K562 (cell line): ENCODE data around the gene IFNAR2. TPM values are rescaled to one million over a fixed set of nuclear protein-coding genes. Genes with fewer than 3 reads are reported as not detected.
A peak's percentile ranks its signal among the peaks of the same experiment; 100 is the strongest.

Source experiments
- ATAC-seq: fragments of 200-7000 bp; cut with Tn5 transposase; 3 replicates; pipeline ENCODE4 v1.9.1; 2020; ENCODE audit warnings: moderate library complexity
- BruUV-seq: library from RNA; stranded (reverse); fragments of 400-500 nt; replicated peaks from 2 replicates; lab custom pipeline; 2021; lab: Mats Ljungman, UMichigan
- CTCF ChIA-PET: fragments of 300-600 bp; formaldehyde crosslinking; extraction: SDS; loops from one replicate; lab custom pipeline; 2021; ENCODE audit warnings: low intra/inter-chr PET ratio; lab: Yijun Ruan, JAX
- POLR2A ChIA-PET: fragments of 300-600, 350-650 bp; sonication (Branson Sonifier 250); formaldehyde crosslinking; extraction: SDS; loops from one replicate; lab custom pipeline; 2021; ENCODE audit warnings: antibody characterized with exemption, inconsistent platforms; lab: Yijun Ruan, JAX
- DNase-seq, 4 experiments: peaks; one replicate each; pipeline versions ENCODE4 v3.0.0 to v3.0.0-alpha.2; 2011 to 2018; ENCODE audit warnings: low spot score in 3 of 4, mixed read lengths in 3 of 4; ENCODE audit errors: extremely low read depth in 1 of 4
- FAIRE-seq: peaks from 2 replicates; lab custom pipeline; 2011; peaks lifted over from hg19 to GRCh38; lab: Jason Lieb, UNC
- H2AFZ ChIP-seq: 2 replicates; pipeline ENCODE4 v1.6.0; 2011; ENCODE audit warnings: low read depth, low read length, control low read depth, inconsistent platforms
- H3K27ac ChIP-seq: fragments of 200-600 bp; 3 replicates; pipeline ENCODE4 v1.8.0; 2011; ENCODE audit warnings: low read depth, mild to moderate bottlenecking, control low read depth, inconsistent platforms, low read length, moderate library complexity, mixed read lengths; ENCODE audit errors: extremely low read depth
- H3K27me3 ChIP-seq, 2 experiments: fragments of 300-600 bp in 1 of 2; 2 replicates in 1 of 2; 3 replicates in 1 of 2; pipeline versions ENCODE4 v1.6.0 to v1.8.0; 2011; ENCODE audit warnings: inconsistent platforms in 2 of 2, low read length in 2 of 2, mild to moderate bottlenecking in 1 of 2, mixed read lengths in 1 of 2, moderate library complexity in 1 of 2; ENCODE audit not compliant: control insufficient read depth in 2 of 2, insufficient read depth in 2 of 2
- H3K36me3 ChIP-seq: fragments of 300-600 bp; 3 replicates; pipeline ENCODE4 v1.8.0; 2011; ENCODE audit warnings: mild to moderate bottlenecking, low read length, inconsistent platforms; ENCODE audit not compliant: control insufficient read depth, insufficient read depth
- H3K4me1 ChIP-seq, 2 experiments: fragments of 200-600 bp in 1 of 2; replicated peaks in 1 of 2; 2 replicates in 1 of 2; 3 replicates in 1 of 2; pipeline versions ENCODE4 v1.5.1 to v1.8.0; 2011; ENCODE audit warnings: inconsistent platforms in 2 of 2, low read length in 2 of 2, mild to moderate bottlenecking in 1 of 2, mixed read lengths in 1 of 2, moderate library complexity in 1 of 2; ENCODE audit not compliant: control insufficient read depth in 2 of 2, insufficient read depth in 2 of 2
- H3K4me2 ChIP-seq: 2 replicates; pipeline ENCODE4 v1.6.1; 2011; ENCODE audit warnings: low read length, control low read depth, inconsistent platforms, mixed read lengths; ENCODE audit not compliant: insufficient read depth
- H3K4me3 ChIP-seq: fragments of 200-600 bp; sonication (generic), shearing (Covaris generic); 2 replicates; pipeline ENCODE4 v1.5.1; 2016; ENCODE audit warnings: control low read depth, inconsistent platforms
- H3K79me2 ChIP-seq: fragments of 200-600 bp; 3 replicates; pipeline ENCODE4 v1.8.0; 2011; ENCODE audit warnings: low read length, inconsistent platforms; ENCODE audit not compliant: control insufficient read depth, insufficient read depth
- H3K9ac ChIP-seq, 2 experiments: 2 replicates each; pipeline versions ENCODE4 v1.6.0 to v1.6.1; 2011; ENCODE audit warnings: low read depth in 2 of 2, low read length in 2 of 2, control low read depth in 1 of 2, inconsistent platforms in 1 of 2, mild to moderate bottlenecking in 1 of 2, mixed read lengths in 1 of 2; ENCODE audit not compliant: insufficient read depth in 1 of 2
- H3K9me1 ChIP-seq: one replicate; pipeline ENCODE4 v1.6.0; 2011; ENCODE audit warnings: inconsistent platforms, mild to moderate bottlenecking, low read length, moderate library complexity; ENCODE audit not compliant: control insufficient read depth, insufficient read depth
- H3K9me3 ChIP-seq: replicated peaks from 2 replicates; pipeline ENCODE4 v1.5.1; 2011; ENCODE audit warnings: low read depth, low read length, inconsistent platforms; ENCODE audit not compliant: control insufficient read depth, insufficient read depth
- H4K20me1 ChIP-seq: replicated peaks from 2 replicates; pipeline ENCODE4 v1.6.1; 2011; ENCODE audit warnings: low read length, inconsistent platforms, mixed read lengths; ENCODE audit not compliant: control insufficient read depth, insufficient read depth
- CEBPG ChIP-seq, 3 experiments: fragments of 200-800 bp in 1 of 3; sonication (Bioruptor generic) in 1 of 3; sonication (generic) in 1 of 3; formaldehyde crosslinking in 1 of 3; IDR thresholded peaks in 2 of 3; conservative IDR thresholded peaks in 1 of 3; 2 replicates each; pipeline versions ENCODE4 v1.6.1 to v1.8.0; 2016 to 2022; ENCODE audit warnings: missing compliant biosample characterization in 2 of 3, missing genetic modification characterization in 2 of 3, mild to moderate bottlenecking in 1 of 3, missing genetic modification reagents in 1 of 3
- EZH2 ChIP-seq: IDR thresholded peaks from 2 replicates; pipeline ENCODE4 v1.6.1; 2012; ENCODE audit warnings: low read depth, mild to moderate bottlenecking, inconsistent platforms, low read length, borderline replicate concordance
- FOXK1 ChIP-seq: sonication (generic); formaldehyde crosslinking; IDR thresholded peaks from 2 replicates; pipeline ENCODE4 v1.8.0; 2022; ENCODE audit warnings: missing genetic modification reagents, mild to moderate bottlenecking, borderline replicate concordance
- FOXK2 ChIP-seq, 2 experiments: fragments of 450-650 bp; IDR thresholded peaks in 1 of 2; conservative IDR thresholded peaks in 1 of 2; 2 replicates each; pipeline ENCODE4 v1.6.1; 2016; ENCODE audit warnings: low read depth in 2 of 2, mild to moderate bottlenecking in 1 of 2
- MEF2D ChIP-seq: conservative IDR thresholded peaks from 2 replicates; pipeline ENCODE4 v1.6.1; 2016; ENCODE audit warnings: low read depth, missing genetic modification characterization, missing compliant biosample characterization
- NBN ChIP-seq: fragments of 450-650 bp; IDR thresholded peaks from 2 replicates; pipeline ENCODE4 v1.6.1; 2016; ENCODE audit warnings: low read depth, mild to moderate bottlenecking
- NFE2L1 ChIP-seq: fragments of 450-650 bp; IDR thresholded peaks from 2 replicates; pipeline ENCODE4 v1.6.1; 2016; ENCODE audit warnings: missing genetic modification characterization, low read depth, mild to moderate bottlenecking, missing compliant biosample characterization, moderate library complexity, borderline replicate concordance
- NFIC ChIP-seq: fragments of 450-650 bp; IDR thresholded peaks from 2 replicates; pipeline ENCODE4 v1.6.1; 2017; ENCODE audit warnings: mild to moderate bottlenecking, inconsistent platforms
- PRPF4 ChIP-seq: fragments of 200-400 bp; formaldehyde crosslinking; IDR thresholded peaks from one replicate; pipeline ENCODE4 v1.6.1; 2017; ENCODE audit warnings: low read length, low read depth, mild to moderate bottlenecking; ENCODE audit not compliant: insufficient read depth, poor library complexity, severe bottlenecking
- SUPT5H ChIP-seq: fragments of 450-650 bp; IDR thresholded peaks from 2 replicates; pipeline ENCODE4 v1.6.1; 2016
- TCFL5 ChIP-seq: fragments of 250-450 bp; sonication (Bioruptor Pico); conservative IDR thresholded peaks from 2 replicates; pipeline ENCODE4 v1.6.1; 2021; ENCODE audit warnings: mild to moderate bottlenecking, moderate library complexity, matching md5 sums
- U2AF1 ChIP-seq: fragments of 200-400 bp; formaldehyde crosslinking; optimal IDR thresholded peaks from 2 replicates; pipeline ENCODE3; 2017; ENCODE audit warnings: mild to moderate bottlenecking, low read depth, low read length, moderate library complexity
- ZBTB8A ChIP-seq: fragments of 450-650 bp; IDR thresholded peaks from 2 replicates; pipeline ENCODE4 v1.6.1; 2018; ENCODE audit warnings: mild to moderate bottlenecking, moderate library complexity; ENCODE audit not compliant: partially characterized antibody
- ZNF12 ChIP-seq: sonication (generic); formaldehyde crosslinking; IDR thresholded peaks from 2 replicates; pipeline ENCODE4 v1.4.0; 2020; ENCODE audit warnings: mild to moderate bottlenecking, missing genetic modification reagents
- ZNF444 ChIP-seq: fragments of 250-450 bp; sonication (Bioruptor Pico); IDR thresholded peaks from 2 replicates; pipeline ENCODE4 v1.4.0; 2020; ENCODE audit warnings: mild to moderate bottlenecking, moderate library complexity
- WGBS: fragments of 100-300 bp; shearing (Covaris generic); methylation state at CpG from one replicate; pipeline ENCODE4 v1.1.6; 2016; ENCODE audit warnings: low coverage, mixed read lengths; ENCODE audit not compliant: insufficient coverage; ENCODE audit errors: missing lambda C conversion rate; 5-methylcytosine and 5-hydroxymethylcytosine counted together
- in situ Hi-C: fragments of 300-500 bp; cut with MboI; formaldehyde crosslinking; loops from 4 replicates; pipeline ENCODE4 v1.15.0; 2018; ENCODE audit warnings: inconsistent platforms, mixed read lengths
- intact Hi-C: fragments of 100-400 bp; cut with micrococcal nuclease; formaldehyde crosslinking; loops from 2 replicates; pipeline ENCODE4 v1.14.2; 2022
- polyA plus RNA-seq, 8 experiments: library from polyadenylated mRNA; depleted of rRNA in 4 of 8; stranded (reverse) in 5 of 8; unstranded in 3 of 8; fragments of >200 nt; fragmentation: Nextera tagmentation in 2 of 8; fragmentation: Illumina TruSeq in 1 of 8; extraction: Ambion mirVana in 2 of 8; extraction: Trizol in 1 of 8; gene quantifications; 2 replicates each; pipeline versions ENCODE4 v1.2.1 to v1.2.3, GENCODE V29; 2011 to 2014; ENCODE audit warnings: inconsistent platforms in 1 of 8, missing spikeins in 1 of 8
- total RNA-seq, 7 experiments: library from RNA; depleted of rRNA in 6 of 7; stranded (reverse); fragments of >200 nt in 6 of 7; fragmentation: Illumina TruSeq in 2 of 7; extraction: Trizol in 2 of 7; gene quantifications; 2 replicates each; pipeline versions ENCODE4 v1.2.1 to v1.2.3, GENCODE V29; 2011 to 2021; ENCODE audit warnings: low replicate concordance in 1 of 7
- TF ChIP-seq, protein P1 (sequence below): fragments of 450-650 bp; IDR thresholded peaks from 2 replicates; pipeline ENCODE4 v1.6.1; 2016; ENCODE audit warnings: missing biosample characterization, missing genetic modification characterization
- TF ChIP-seq, protein P2 (sequence below): fragments of 250-450 bp; sonication (Bioruptor Pico); IDR thresholded peaks from 2 replicates; pipeline ENCODE4 v1.5.0; 2020; ENCODE audit warnings: mild to moderate bottlenecking, borderline replicate concordance

Gene IFNAR2
- total and polyA plus RNA-seq, 9 of the 15 experiments (the other 6 are each of a cell fraction or from before 2014, with no cell fraction given): 1.7 to 48.3 (median 8.4) TPM

DNA sequence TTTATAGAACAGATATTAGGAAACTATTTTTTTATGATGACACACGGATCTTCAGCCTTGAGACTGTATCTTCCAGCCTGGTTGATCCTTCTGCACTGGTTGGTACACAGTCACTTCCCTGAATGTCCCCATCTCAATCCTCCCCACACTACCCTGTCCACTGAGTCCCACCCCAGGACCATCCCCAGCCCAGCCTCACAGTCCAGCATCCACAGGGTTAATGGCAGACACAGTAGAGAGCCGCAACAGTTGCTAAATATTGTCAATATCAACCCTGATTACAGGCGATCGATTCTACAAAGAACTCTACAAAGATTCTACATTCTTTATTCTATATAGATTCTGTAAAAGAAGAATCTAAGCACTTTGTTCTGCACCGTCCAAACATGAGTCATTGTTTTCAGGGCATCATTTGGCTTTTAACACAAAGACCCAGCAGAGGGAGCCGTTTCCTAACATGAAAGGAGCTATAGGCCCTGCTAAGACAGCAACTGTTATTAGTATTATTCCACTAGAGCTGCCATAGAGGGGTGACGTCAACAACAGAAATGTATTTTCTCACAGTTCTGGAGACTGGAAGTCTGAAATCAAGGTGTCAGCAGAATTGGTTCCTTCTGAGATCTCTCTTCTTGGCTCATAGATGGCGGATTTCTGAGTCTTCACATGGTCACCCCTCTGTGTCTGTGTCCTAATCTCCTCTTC, 30.1 kb upstream of the IFNAR2 start:
- Histone ChIP-seq H3K4me2 (no peak overlapping the region), H3K4me3 (no peak overlapping the region), H3K4me1 (peaks cover 2 to 12% of the 10 kb centered on the region in 2 experiments; a peak in 4 of 5 replicates), H3K9ac (no peak overlapping the region), H3K9me3 (no peaks in the 10 kb centered on the region), H3K9me1 (no peaks in the 10 kb centered on the region), H3K27me3 (peaks cover 6 to 14% of the 10 kb centered on the region in 2 experiments), H2AFZ (no peak overlapping the region), H3K79me2 (no peaks in the 10 kb centered on the region), H4K20me1 (no peaks in the 10 kb centered on the region), H3K27ac (no peak overlapping the region), H3K36me3 (no peaks in the 10 kb centered on the region)
- ChIA-PET POLR2A (interaction anchor here (0.6 to 1.0 kb wide), 5 partner anchors 10 to 291 kb away, joined by 3 to 4 read pairs (median 3); no protein-coding TSS in a partner anchor), CTCF (interaction anchor here (0.5 to 3.7 kb wide), 13 partner anchors 31 to 703 kb away, joined by 3 to 54 read pairs (median 3); no protein-coding TSS in a partner anchor)
- in situ Hi-C loops: loop anchor here (5.0 to 25.0 kb wide), 7 partner anchors 58 to 537 kb away; no protein-coding TSS in a partner anchor
- peak; percentile 77 to 92 (median 78) for DNase-seq
- peak; percentile 91 for ATAC-seq
- WGBS: 11% methylated on average over 8 of the region's 8 CpGs
- BruUV-seq: no TSS peak
- intact Hi-C loops: loop anchor here (1.0 to 5.0 kb wide), 7 partner anchors 68 to 547 kb away; partner anchors contain the start of gene IL10RB
- peak; percentile 90 for FAIRE-seq
- TF ChIP-seq FOXK2 (conservative IDR thresholded peaks at IDR 0.05 in 1 of 2, IDR thresholded peaks at IDR 0.05 in 1 of 2; ENCODE audit: low read depth in 2 of 2) (peak; percentile 40 to 61; a peak in 2 of 4 replicates), ZNF444 (CRISPR knock-in tag) (no peak), PRPF4 (no peak), SUPT5H (no peak), CEBPG (CRISPR knock-in tag; IDR thresholded peaks at IDR 0.05) (peak; percentile 45; the same call in 1 of the 2 replicates), CEBPG (tag; conservative IDR thresholded peaks at IDR 0.05 in 1 of 2, IDR thresholded peaks at IDR 0.05 in 1 of 2) (0 out of 4 replicates have a peak, but pooled peaks of 1 of the 2 experiments have one; percentile 41), U2AF1 (no peak), ZNF12 (no peak), TCFL5 (CRISPR knock-in tag) (no peak), MEF2D (tag) (no peak), NFIC (no peak), ZBTB8A (no peak), FOXK1 (no peak), NBN (no peak), NFE2L1 (tag) (no peak), EZH2 (no peak)
- TF ChIP-seq, protein P1, sequence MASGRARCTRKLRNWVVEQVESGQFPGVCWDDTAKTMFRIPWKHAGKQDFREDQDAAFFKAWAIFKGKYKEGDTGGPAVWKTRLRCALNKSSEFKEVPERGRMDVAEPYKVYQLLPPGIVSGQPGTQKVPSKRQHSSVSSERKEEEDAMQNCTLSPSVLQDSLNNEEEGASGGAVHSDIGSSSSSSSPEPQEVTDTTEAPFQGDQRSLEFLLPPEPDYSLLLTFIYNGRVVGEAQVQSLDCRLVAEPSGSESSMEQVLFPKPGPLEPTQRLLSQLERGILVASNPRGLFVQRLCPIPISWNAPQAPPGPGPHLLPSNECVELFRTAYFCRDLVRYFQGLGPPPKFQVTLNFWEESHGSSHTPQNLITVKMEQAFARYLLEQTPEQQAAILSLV (tag): no peak
- TF ChIP-seq, protein P2, sequence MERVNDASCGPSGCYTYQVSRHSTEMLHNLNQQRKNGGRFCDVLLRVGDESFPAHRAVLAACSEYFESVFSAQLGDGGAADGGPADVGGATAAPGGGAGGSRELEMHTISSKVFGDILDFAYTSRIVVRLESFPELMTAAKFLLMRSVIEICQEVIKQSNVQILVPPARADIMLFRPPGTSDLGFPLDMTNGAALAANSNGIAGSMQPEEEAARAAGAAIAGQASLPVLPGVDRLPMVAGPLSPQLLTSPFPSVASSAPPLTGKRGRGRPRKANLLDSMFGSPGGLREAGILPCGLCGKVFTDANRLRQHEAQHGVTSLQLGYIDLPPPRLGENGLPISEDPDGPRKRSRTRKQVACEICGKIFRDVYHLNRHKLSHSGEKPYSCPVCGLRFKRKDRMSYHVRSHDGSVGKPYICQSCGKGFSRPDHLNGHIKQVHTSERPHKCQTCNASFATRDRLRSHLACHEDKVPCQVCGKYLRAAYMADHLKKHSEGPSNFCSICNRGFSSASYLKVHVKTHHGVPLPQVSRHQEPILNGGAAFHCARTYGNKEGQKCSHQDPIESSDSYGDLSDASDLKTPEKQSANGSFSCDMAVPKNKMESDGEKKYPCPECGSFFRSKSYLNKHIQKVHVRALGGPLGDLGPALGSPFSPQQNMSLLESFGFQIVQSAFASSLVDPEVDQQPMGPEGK: no peak
